Kidney (tissue), 14 donors: Measurements from ENCODE around the gene POU2F2. TPM values are rescaled to one million over a fixed set of nuclear protein-coding genes. Genes with fewer than 3 reads are reported as not detected.

ENCODE experiments used
- DNase-seq, 5 donors: peaks; one replicate each; pipeline ENCODE4 v3.0.0-alpha.2; 2013 to 2020
- FAIRE-seq: peaks from 2 replicates; lab custom pipeline; 2012; peaks lifted over from hg19 to GRCh38; lab: Jason Lieb, UNC
- H3K27ac ChIP-seq, 2 donors: one replicate each; pipeline ENCODE4 v1.7.0; 2013; ENCODE audit warnings: low read depth in 2 of 2, low read length in 2 of 2, inconsistent platforms in 1 of 2
- H3K27me3 ChIP-seq: one replicate; pipeline ENCODE4 v1.7.1; 2013; ENCODE audit warnings: low read length, inconsistent platforms; ENCODE audit not compliant: control insufficient read depth, insufficient read depth
- H3K36me3 ChIP-seq, 3 donors: one replicate each; pipeline versions ENCODE4 v1.7.0 to v1.7.1; 2013; ENCODE audit warnings: low read length in 3 of 3, control low read depth in 1 of 3, inconsistent platforms in 1 of 3; ENCODE audit not compliant: insufficient read depth in 3 of 3, control insufficient read depth in 2 of 3
- H3K4me1 ChIP-seq, 3 donors: one replicate each; pipeline versions ENCODE4 v1.7.0 to v1.7.1; 2013; ENCODE audit warnings: low read length in 3 of 3, inconsistent platforms in 1 of 3, low read depth in 1 of 3; ENCODE audit not compliant: control insufficient read depth in 2 of 3, insufficient read depth in 2 of 3
- H3K4me3 ChIP-seq, 3 donors: one replicate each; pipeline versions ENCODE4 v1.7.0 to v1.8.1; 2013; ENCODE audit warnings: low read length in 3 of 3, control low read depth in 1 of 3, inconsistent platforms in 1 of 3
- H3K9ac ChIP-seq, 3 donors: one replicate each; pipeline versions ENCODE4 v1.7.0 to v1.7.1; 2013; ENCODE audit warnings: low read length in 3 of 3, control low read depth in 1 of 3, inconsistent platforms in 1 of 3
- H3K9me3 ChIP-seq, 3 donors: one replicate each; pipeline versions ENCODE4 v1.7.0 to v1.7.1; 2013; ENCODE audit warnings: low read length in 3 of 3, control low read depth in 1 of 3, inconsistent platforms in 1 of 3; ENCODE audit not compliant: control insufficient read depth in 2 of 3, insufficient read depth in 1 of 3
- CTCF ChIP-seq: IDR thresholded peaks from 3 replicates; pipeline ENCODE4 v1.5.1; 2012; ENCODE audit warnings: mild to moderate bottlenecking, moderate library complexity, borderline replicate concordance; ENCODE audit not compliant: insufficient read depth; ENCODE audit errors: extremely low read depth
- intact Hi-C: fragments of 100-400 bp; cut with DNase I; formaldehyde crosslinking; loops from one replicate; pipeline ENCODE4 v1.11.1; 2022
- polyA plus RNA-seq: library from polyadenylated mRNA; stranded (reverse); fragments of 350-450 nt; fragmentation: Illumina TruSeq; extraction: RNeasy Lipid Tissue Mini Kit (QIAGEN cat#74804); gene quantifications from one replicate; pipeline ENCODE4 v1.2.3, GENCODE V29; 2014; ENCODE audit warnings: low read depth, low replicate concordance; ENCODE audit not compliant: insufficient read depth
- total RNA-seq: library from RNA; stranded (reverse); fragmentation: NEBNext Ultra II Directional; extraction: Animal tissue kit (Norgen Biotek cat#: 25700); gene quantifications from one replicate; pipeline ENCODE4 v1.2.1, GENCODE V29; 2021
- donor health status: control.
- donor health status: control.
- donor health status: control.
- donor health status: control.
- donor health status: control.
- donor health status: DM: yes; HTN: yes; CAD: no.
- donor health status: Normal renal cell carcinoma (clear cell type).

POU2F2 gene
- total and polyA plus RNA-seq, 2 donors from 2014 or later, result 1.3 to 9.8 TPM

DNA sequence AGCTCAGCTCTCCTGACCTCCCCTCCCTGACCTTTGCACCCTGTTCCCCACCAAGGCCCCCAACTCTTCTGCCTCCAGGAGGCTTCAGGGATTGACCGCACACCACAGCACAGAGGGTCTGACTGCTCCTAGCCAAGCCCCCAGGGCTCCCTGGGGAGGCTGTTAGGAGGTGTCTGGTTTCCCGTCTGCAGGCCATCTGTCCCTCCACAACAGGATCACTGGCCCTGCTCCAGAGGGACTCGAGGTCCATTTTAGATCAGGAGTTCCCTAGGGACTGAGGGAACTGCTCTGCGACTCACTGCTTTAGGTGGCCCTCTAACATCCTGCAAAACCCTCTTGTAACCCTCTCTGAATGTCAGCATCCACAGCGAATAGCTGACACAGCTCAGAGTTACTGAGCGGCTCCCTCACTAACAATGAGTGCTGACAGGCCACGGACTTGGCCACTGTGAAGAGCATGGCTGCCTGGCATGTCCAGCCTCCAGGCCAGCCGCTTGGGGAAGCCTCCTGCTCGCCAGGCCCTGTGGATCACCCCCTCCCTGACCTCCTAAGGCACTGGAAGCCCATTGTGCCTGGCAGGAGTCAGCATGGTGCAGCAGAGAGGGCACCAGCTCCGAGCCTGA is 79.9 kb downstream of the POU2F2 start:
- Histone ChIP-seq H3K9me3 (no peaks in the 10 kb centered on the region), H3K9ac (no peak overlapping the region), H3K27me3 (no peaks in the 10 kb centered on the region), H3K4me1 (no peaks in the 10 kb centered on the region), H3K4me3 (no peak overlapping the region), H3K36me3 (no peaks in the 10 kb centered on the region), H3K27ac (no peak overlapping the region)
- intact Hi-C loops, result no loop called here
- FAIRE-seq (no peak), DNase-seq (no peak)
- no peak for TF ChIP-seq CTCF

DNA sequence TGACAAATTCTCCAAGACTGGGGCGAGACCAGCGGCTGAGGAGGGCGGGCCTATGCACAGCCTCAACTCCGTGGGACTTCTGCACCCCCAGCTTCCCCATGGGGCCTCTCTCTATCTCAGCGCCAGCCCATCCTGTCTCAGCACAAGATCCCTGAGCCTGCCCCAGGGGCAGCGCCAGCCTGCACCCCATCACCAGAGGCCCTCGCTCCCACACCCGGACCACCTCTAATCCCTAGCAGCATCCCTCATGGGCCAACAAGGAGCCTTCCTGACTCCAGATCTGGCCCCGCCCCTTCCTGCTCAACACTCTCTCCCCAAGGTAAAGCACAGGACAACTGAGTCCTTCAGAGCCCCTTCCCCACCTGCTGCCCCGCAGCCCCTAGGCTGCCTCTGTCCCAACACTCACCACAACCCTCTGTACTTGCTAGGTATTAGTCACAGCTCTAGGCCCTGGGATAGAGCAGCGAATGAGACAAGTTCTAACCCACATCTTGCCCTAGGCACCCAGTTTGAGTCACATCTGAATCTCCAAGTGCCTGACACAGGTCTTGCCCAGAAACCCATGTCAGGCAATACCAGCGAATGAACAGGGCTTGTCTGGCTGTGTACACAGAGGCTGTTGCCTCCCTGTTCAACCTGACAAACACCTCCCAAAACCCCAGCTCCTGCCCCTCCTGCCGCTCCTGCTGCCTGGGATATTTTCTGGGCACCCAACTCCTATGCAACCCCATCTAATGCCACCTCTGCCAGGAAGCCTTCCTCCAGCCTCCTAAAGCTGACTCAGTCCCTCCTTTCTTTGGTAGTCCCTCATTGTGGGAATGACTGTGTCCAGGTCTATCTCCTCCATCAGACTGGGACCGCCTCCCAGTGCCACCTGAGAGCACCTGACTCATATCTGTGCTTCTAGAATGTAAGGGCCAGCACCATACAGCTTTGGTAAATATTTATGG is 80.8 kb downstream of the POU2F2 start:
- intact Hi-C loops, result no loop called here
- Histone ChIP-seq H3K9ac (no peak overlapping the region), H3K4me1 (no peaks in the 10 kb centered on the region), H3K4me3 (no peak overlapping the region), H3K27me3 (no peaks in the 10 kb centered on the region), H3K27ac (no peak overlapping the region), H3K36me3 (no peaks in the 10 kb centered on the region), H3K9me3 (no peaks in the 10 kb centered on the region)
- FAIRE-seq (no peak), DNase-seq (no peak)
- no peak for TF ChIP-seq CTCF

DNA sequence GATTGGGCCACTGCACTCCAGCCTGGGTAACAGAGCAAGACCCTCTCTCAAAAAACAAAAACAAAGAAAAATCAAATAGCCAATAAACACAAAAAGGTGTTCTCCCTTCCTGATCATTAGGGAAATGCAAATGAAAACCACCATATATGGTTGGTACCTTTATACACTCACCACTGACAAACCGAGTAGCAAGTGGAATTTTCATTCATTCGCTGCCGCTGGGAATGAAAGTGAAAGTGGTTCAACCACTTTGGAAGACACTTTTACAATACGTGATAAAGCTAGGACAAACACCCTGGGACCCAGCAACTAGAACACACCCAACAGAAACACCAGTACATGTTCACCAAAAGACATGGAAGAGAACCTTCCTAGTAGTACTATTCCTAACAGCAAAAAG is 83.3 kb downstream of the POU2F2 start:
- Histone ChIP-seq H3K4me1 (no peaks in the 10 kb centered on the region), H3K36me3 (no peaks in the 10 kb centered on the region), H3K27me3 (no peaks in the 10 kb centered on the region), H3K4me3 (no peak overlapping the region), H3K9me3 (no peaks in the 10 kb centered on the region), H3K27ac (no peak overlapping the region), H3K9ac (no peak overlapping the region)
- DNase-seq (no peak), FAIRE-seq (no peak)
- intact Hi-C loops, result no loop called here
- TF ChIP-seq CTCF, result no peak
